ENCODE data around the gene GNAT1. TPM values are rescaled to one million over a fixed set of nuclear protein-coding genes. Genes with fewer than 3 reads are reported as not detected.

GNAT1 gene
- total and polyA plus RNA-seq, 2 of the 13 experiments (the other 11 are each of a cell fraction or from before 2014, with no cell fraction given): 0.15 TPM; not detected in 1

- no peak; the same call in 1 of the 2 replicates for TF ChIP-seq ZNF280B (CRISPR knock-in tag; IDR thresholded peaks at IDR 0.05; ENCODE audit: borderline replicate concordance)
- no peak for TF ChIP-seq MAFF (IDR thresholded peaks at IDR 0.05; ENCODE audit: low read depth, low read length)
- peak; percentile 11; the same call in 1 of the 2 replicates for TF ChIP-seq FOXA1 (IDR thresholded peaks at IDR 0.05)
- no peak for TF ChIP-seq FOXA1 (CRISPR knock-in tag; IDR thresholded peaks at IDR 0.05)
- TF ChIP-seq HDAC6 (IDR thresholded peaks at IDR 0.05; ENCODE audit: low read depth, low read length): no peak
- no peak for TF ChIP-seq BRCA1 (CRISPR knock-in tag; IDR thresholded peaks at IDR 0.05)
- TF ChIP-seq PHF5A (CRISPR knock-in tag; IDR thresholded peaks at IDR 0.05; ENCODE audit: low read depth, unreplicated experiment): no peak
- no peak for TF ChIP-seq REXO4 (CRISPR knock-in tag; IDR thresholded peaks at IDR 0.05; ENCODE audit: borderline replicate concordance)
These were observed 37.5 kb upstream of the GNAT1 start (continued) for GRCh38 chr3:50153782-50154475.

- Histone ChIP-seq H3K79me2 (ENCODE audit: insufficient read depth, low read length) (peaks cover 7% of the 10 kb centered on the region), H3K4me3 (replicated peaks in 1 of 3; ENCODE audit: insufficient read depth in 1 of 3, low read depth in 2 of 3, low read length in 3 of 3) (peak overlapping the region; percentile 46 to 84 (median 81); a peak in 4 of 6 replicates), H3K9me3 (ENCODE audit: low read length) (no peaks in the 10 kb centered on the region), H4K20me1 (ENCODE audit: insufficient read depth, low read length) (no peaks in the 10 kb centered on the region), H2AFZ (ENCODE audit: low read length) (no peak overlapping the region), H3K36me3 (replicated peaks in 1 of 2; ENCODE audit: control insufficient read depth in 1 of 2, insufficient read depth in 2 of 2, low read length in 2 of 2) (no peaks in the 10 kb centered on the region), H3K4me2 (ENCODE audit: low read depth, low read length) (peak overlapping the region; percentile 85), H3K27ac (ENCODE audit: extremely low read length, insufficient read depth, low read length) (no peak overlapping the region), H3K9ac (ENCODE audit: insufficient read depth, low read depth, low read length) (peak overlapping the region; percentile 32; the same call in 1 of the 2 replicates), H3K4me1 (ENCODE audit: insufficient read depth, low read length) (peaks cover 80% of the 10 kb centered on the region), H3K27me3 (ENCODE audit: control insufficient read depth in 1 of 2, insufficient read depth in 2 of 2, low read length in 2 of 2) (peaks cover 0 to 15% of the 10 kb centered on the region in 2 experiments; a peak in 2 of 5 replicates)
- in situ Hi-C loops (cut with HindIII; ENCODE audit: extremely low pct_ligation_motif_present, low pct_unique_long_range_greater_than_20kb): no loop called here
- ATAC-seq (peak; percentile 53), DNase-seq (ENCODE audit: low spot score) (no peak), FAIRE-seq (no peak)
- ChIA-PET CTCF (ENCODE audit: low intra/inter-chr PET ratio, low total read pairs) (interaction anchor here (0.9 to 3.0 kb wide), 4 partner anchors 21 to 35 kb away, joined by 3 to 22 read pairs (median 7); no protein-coding TSS in a partner anchor), POLR2A (interaction anchor here (0.9 to 1.0 kb wide), 2 partner anchors 17 to 56 kb away, joined by 3 to 4 read pairs; no protein-coding TSS in a partner anchor)
- intact Hi-C loops (cut with micrococcal nuclease; ENCODE audit: unreplicated experiment): loop anchor here (1.0 kb wide), 1 partner anchor 33 kb away; no protein-coding TSS in a partner anchor
- BruUV-seq (replicated peaks): no TSS peak
- WGBS (ENCODE audit: low lambda C conversion rate): 0% methylated on average over 3 of the region's 34 CpGs
- no peak for TF ChIP-seq ZNF451 (CRISPR knock-in tag; IDR thresholded peaks at IDR 0.05)
- no peak for TF ChIP-seq ZNF280B (CRISPR knock-in tag; IDR thresholded peaks at IDR 0.05; ENCODE audit: borderline replicate concordance)
- TF ChIP-seq ZFYVE20 (CRISPR knock-in tag; IDR thresholded peaks at IDR 0.05; ENCODE audit: borderline replicate concordance, low read depth): no peak
- TF ChIP-seq ZNF773 (CRISPR knock-in tag; IDR thresholded peaks at IDR 0.05; ENCODE audit: borderline replicate concordance): peak; percentile 34; the same call in 1 of the 2 replicates
- TF ChIP-seq THRA (CRISPR knock-in tag; IDR thresholded peaks at IDR 0.05; ENCODE audit: borderline replicate concordance): no peak
- no peak for TF ChIP-seq GATAD1 (CRISPR knock-in tag; IDR thresholded peaks at IDR 0.05)
- no peak for TF ChIP-seq PTBP1 (IDR thresholded peaks at IDR 0.05; ENCODE audit: low read depth, low read length, poor library complexity, severe bottlenecking)
- no peak for TF ChIP-seq ZNF891 (CRISPR knock-in tag; IDR thresholded peaks at IDR 0.05)
- no peak for TF ChIP-seq HCFC1 (IDR thresholded peaks at IDR 0.05; ENCODE audit: low read depth, low read length)
- no peak for TF ChIP-seq HNRNPH1 (optimal IDR thresholded peaks at IDR 0.05; ENCODE audit: low read depth, low read length)
- no peak for TF ChIP-seq HES4 (CRISPR knock-in tag; IDR thresholded peaks at IDR 0.05; ENCODE audit: borderline replicate concordance)
- TF ChIP-seq STAG1 (CRISPR knock-in tag; IDR thresholded peaks at IDR 0.05): peak; percentile 80
These were observed 37.0 kb upstream of the GNAT1 start for GRCh38 chr3:50154476-50154839.

Measured in HepG2 (cell line).